Progenitor cell of endocrine pancreas (in vitro differentiated cells): ENCODE measurements around the gene CDH13. TPM values are rescaled to one million over a fixed set of nuclear protein-coding genes. Genes with fewer than 3 reads are reported as not detected.

Experiments used
- DNase-seq: peaks from one replicate; pipeline ENCODE4 v3.0.0; 2021; ENCODE audit warnings: low spot score; ENCODE audit not compliant: unreplicated experiment
- H3K27ac Mint-ChIP-seq: 2 replicates; pipeline ENCODE4 v1.8.0; 2021; ENCODE audit warnings: mild to moderate bottlenecking, moderate library complexity, mixed read lengths
- H3K27me3 Mint-ChIP-seq: 2 replicates; pipeline ENCODE4 v1.8.0; 2021; ENCODE audit warnings: mixed read lengths
- H3K36me3 Mint-ChIP-seq: 2 replicates; pipeline ENCODE4 v1.8.0; 2022; ENCODE audit warnings: mixed read lengths; ENCODE audit not compliant: insufficient read depth
- H3K4me1 Mint-ChIP-seq: 2 replicates; pipeline ENCODE4 v1.8.0; 2021; ENCODE audit warnings: low read depth, mixed read lengths
- H3K4me3 Mint-ChIP-seq: 2 replicates; pipeline ENCODE4 v1.8.0; 2021; ENCODE audit warnings: low read depth, mild to moderate bottlenecking, moderate library complexity, mixed read lengths
- H3K9me3 Mint-ChIP-seq: 2 replicates; pipeline ENCODE4 v1.8.0; 2021; ENCODE audit warnings: low read depth, mixed read lengths
- CTCF ChIP-seq: fragments of 200-600 bp; sonication (generic); IDR thresholded peaks from one replicate; pipeline ENCODE4 v1.5.0; 2021; ENCODE audit warnings: antibody characterized with exemption, mild to moderate bottlenecking; ENCODE audit not compliant: unreplicated experiment
- long read RNA-seq: library from polyadenylated mRNA; unstranded; transcript quantifications from one replicate; pipeline ENCODE4 v2.0.0, GENCODE V29; 2020
- total RNA-seq: library from RNA; stranded (reverse); gene quantifications from 2 replicates; pipeline ENCODE4 v1.2.1, GENCODE V29; 2021

The CDH13 gene
- 0.07 and 0.38 TPM in 2 replicates for total RNA-seq
- long read RNA-seq = 0 reads

DNA sequence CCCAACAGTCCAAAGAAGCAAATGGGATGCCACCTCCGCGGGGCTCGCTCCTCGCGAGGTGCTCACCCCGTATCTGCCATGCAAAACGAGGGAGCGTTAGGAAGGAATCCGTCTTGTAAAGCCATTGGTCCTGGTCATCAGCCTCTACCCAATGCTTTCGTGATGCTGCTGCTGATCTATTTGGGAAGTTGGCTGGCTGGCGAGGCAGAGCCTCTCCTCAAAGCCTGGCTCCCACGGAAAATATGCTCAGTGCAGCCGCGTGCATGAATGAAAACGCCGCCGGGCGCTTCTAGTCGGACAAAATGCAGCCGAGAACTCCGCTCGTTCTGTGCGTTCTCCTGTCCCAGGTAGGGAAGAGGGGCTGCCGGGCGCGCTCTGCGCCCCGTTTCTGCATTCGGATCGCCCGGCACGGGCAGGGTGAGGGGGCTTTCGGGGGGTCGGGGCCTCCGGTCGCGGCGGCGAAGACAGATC lies at the start of gene CDH13:
TSS of gene CDH13 (plus strand) at position 179 of the 471 bp plus-strand sequence.
- Mint-ChIP-seq H3K9me3 (no peaks in the 10 kb centered on the region), H3K4me3 (peak within 1 kb of the TSS; percentile 69), H3K27ac (no peak within 1 kb of the TSS), H3K4me1 (peaks cover 3% of the 10 kb centered on the region), H3K27me3 (peaks cover 84% of the 10 kb centered on the region), H3K36me3 (no peaks in the 10 kb centered on the region)
- TF ChIP-seq CTCF = no peak
- no peak for DNase-seq

DNA sequence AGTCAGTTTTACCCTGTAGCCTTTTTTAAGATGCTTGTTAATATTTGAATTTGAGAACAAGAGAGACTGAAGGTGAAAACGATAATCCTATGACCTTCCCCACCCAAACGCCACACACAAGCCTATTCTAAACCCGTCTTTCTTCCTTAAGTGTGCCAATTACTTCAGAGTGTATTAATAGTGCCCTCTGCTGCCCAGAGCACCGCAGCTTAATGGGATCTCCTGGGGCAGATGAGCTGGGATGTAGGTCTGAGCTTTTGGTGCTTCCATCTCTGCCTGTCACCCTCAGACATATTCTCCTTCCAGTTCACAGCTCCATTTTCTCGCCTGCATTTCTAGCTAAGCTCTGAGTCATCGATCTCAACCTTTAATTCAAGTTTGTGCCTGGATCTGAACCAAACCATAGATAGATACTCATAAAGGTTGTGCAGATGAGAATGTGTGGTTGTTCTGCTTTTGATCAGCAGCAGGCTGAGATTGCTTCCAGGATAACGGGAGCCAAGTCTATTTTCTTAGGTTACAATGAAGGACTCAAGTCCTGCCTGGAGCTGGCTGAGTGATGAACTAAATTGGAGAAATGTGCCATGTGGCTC lies 46.4 kb upstream of the CDH13 start:
- no peak for DNase-seq
- Mint-ChIP-seq H3K27ac (no peak overlapping the region), H3K27me3 (peaks cover 12% of the 10 kb centered on the region), H3K9me3 (no peaks in the 10 kb centered on the region), H3K4me3 (no peak overlapping the region), H3K36me3 (no peaks in the 10 kb centered on the region), H3K4me1 (peaks cover 1% of the 10 kb centered on the region)
- TF ChIP-seq CTCF = peak; percentile 25

DNA sequence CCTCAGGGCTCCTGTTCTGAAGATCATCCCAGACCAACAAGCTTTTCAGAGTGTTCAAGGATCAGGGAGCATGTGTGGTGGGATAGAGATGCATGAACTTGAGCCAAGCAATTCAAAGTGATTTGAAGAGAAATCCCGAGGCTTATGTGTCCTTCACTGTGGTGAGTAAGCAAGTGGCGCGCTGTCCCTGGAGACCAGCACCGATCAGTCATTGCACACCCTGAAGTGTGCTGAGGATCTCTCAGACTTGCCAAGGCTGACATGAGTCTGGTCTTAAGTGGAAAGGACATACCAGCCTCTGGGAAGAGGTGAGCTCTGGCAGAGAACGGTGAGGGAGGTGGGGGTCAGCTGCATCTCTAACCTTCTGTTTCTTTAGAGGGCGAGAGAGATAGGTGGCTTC lies 43.8 kb upstream of the CDH13 start:
- no peak for DNase-seq
- H3K27me3 Mint-ChIP-seq = peaks cover 10% of the 10 kb centered on the region
- no peak overlapping the region for H3K4me3 Mint-ChIP-seq
- TF ChIP-seq CTCF = no peak
- no peak overlapping the region for H3K27ac Mint-ChIP-seq
- no peaks in the 10 kb centered on the region for H3K36me3 Mint-ChIP-seq
- H3K9me3 Mint-ChIP-seq = no peaks in the 10 kb centered on the region
- peaks cover 1% of the 10 kb centered on the region for H3K4me1 Mint-ChIP-seq

GRCh38 chr16:82583422-82583821 lies 43.3 kb upstream of the CDH13 start:
- Mint-ChIP-seq H3K4me1 (peaks cover 1% of the 10 kb centered on the region), H3K4me3 (no peak overlapping the region), H3K36me3 (no peaks in the 10 kb centered on the region), H3K9me3 (no peaks in the 10 kb centered on the region), H3K27ac (no peak overlapping the region), H3K27me3 (peaks cover 10% of the 10 kb centered on the region)
- DNase-seq = no peak
- TF ChIP-seq CTCF = no peak

GRCh38 chr16:82584553-82585152 lies 42.1 kb upstream of the CDH13 start:
- no peak for DNase-seq
- peaks cover 10% of the 10 kb centered on the region for H3K27me3 Mint-ChIP-seq
- H3K4me1 Mint-ChIP-seq = peaks cover 1% of the 10 kb centered on the region
- no peak for TF ChIP-seq CTCF
- H3K27ac Mint-ChIP-seq = no peak overlapping the region
- H3K4me3 Mint-ChIP-seq = no peak overlapping the region
- no peaks in the 10 kb centered on the region for H3K36me3 Mint-ChIP-seq
- no peaks in the 10 kb centered on the region for H3K9me3 Mint-ChIP-seq
